HEK293 (cell line): ENCODE measurements around the gene ARID1A.

Experiments used
- FEZF1 ChIP-seq: fragments of 450-650 bp; formaldehyde crosslinking; IDR thresholded peaks from 2 replicates; pipeline ENCODE4 v1.5.1; 2016; ENCODE audit warnings: missing biosample characterization, missing genetic modification characterization
- PRDM6 ChIP-seq: fragments of 450-650 bp; formaldehyde crosslinking; IDR thresholded peaks from 2 replicates; pipeline ENCODE4 v1.5.1; 2017; ENCODE audit warnings: missing biosample characterization, missing genetic modification characterization
- SP3 ChIP-seq: fragments of 450-650 bp; formaldehyde crosslinking; IDR thresholded peaks from 2 replicates; pipeline ENCODE4 v1.5.1; 2016; ENCODE audit warnings: missing biosample characterization, missing genetic modification characterization
- ZBTB20 ChIP-seq: fragments of 450-650 bp; formaldehyde crosslinking; IDR thresholded peaks from 2 replicates; pipeline ENCODE4 v1.5.1; 2016; ENCODE audit warnings: missing biosample characterization, missing genetic modification characterization
- ZNF10 ChIP-seq: fragments of 450-650 bp; formaldehyde crosslinking; IDR thresholded peaks from 2 replicates; pipeline ENCODE4 v1.5.1; 2017; ENCODE audit warnings: missing biosample characterization, missing genetic modification characterization
- ZNF121 ChIP-seq: fragments of 450-650 bp; formaldehyde crosslinking; IDR thresholded peaks from 2 replicates; pipeline ENCODE4 v1.5.1; 2016; ENCODE audit warnings: missing biosample characterization, missing genetic modification characterization
- ZNF174 ChIP-seq: fragments of 450-650 bp; formaldehyde crosslinking; IDR thresholded peaks from 2 replicates; pipeline ENCODE4 v1.5.0; 2017; ENCODE audit warnings: missing biosample characterization, mild to moderate bottlenecking, missing genetic modification characterization
- ZNF26 ChIP-seq: fragments of 450-650 bp; formaldehyde crosslinking; IDR thresholded peaks from 2 replicates; pipeline ENCODE4 v1.5.1; 2016; ENCODE audit warnings: missing biosample characterization, missing genetic modification characterization
- ZNF366 ChIP-seq: fragments of 450-650 bp; formaldehyde crosslinking; conservative IDR thresholded peaks from 2 replicates; pipeline ENCODE4 v1.5.1; 2016; ENCODE audit warnings: missing biosample characterization, missing genetic modification characterization
- ZNF391 ChIP-seq: fragments of 450-650 bp; formaldehyde crosslinking; IDR thresholded peaks from 2 replicates; pipeline ENCODE4 v1.5.1; 2016; ENCODE audit warnings: low read depth, missing biosample characterization, missing genetic modification characterization, borderline replicate concordance
- ZNF558 ChIP-seq: fragments of 450-650 bp; formaldehyde crosslinking; IDR thresholded peaks from 2 replicates; pipeline ENCODE4 v1.5.1; 2016; ENCODE audit warnings: missing biosample characterization, missing genetic modification characterization
- ZSCAN16 ChIP-seq: fragments of 450-650 bp; formaldehyde crosslinking; IDR thresholded peaks from 2 replicates; pipeline ENCODE4 v1.5.1; 2016; ENCODE audit warnings: missing biosample characterization, missing genetic modification characterization
- ZSCAN5A ChIP-seq: fragments of 450-650 bp; formaldehyde crosslinking; IDR thresholded peaks from 2 replicates; pipeline ENCODE4 v1.5.1; 2016; ENCODE audit warnings: missing biosample characterization, missing genetic modification characterization
- ZXDB ChIP-seq: fragments of 450-650 bp; formaldehyde crosslinking; IDR thresholded peaks from 2 replicates; pipeline ENCODE4 v1.5.1; 2016; ENCODE audit warnings: missing biosample characterization, missing genetic modification characterization
- TF ChIP-seq, protein P1 (sequence below): fragments of 450-650 bp; formaldehyde crosslinking; IDR thresholded peaks from 2 replicates; pipeline ENCODE4 v1.5.1; 2016; ENCODE audit warnings: missing biosample characterization, missing genetic modification characterization
- TF ChIP-seq, protein P2 (sequence below): fragments of 450-650 bp; IDR thresholded peaks from 2 replicates; pipeline ENCODE4 v1.5.1; 2018; ENCODE audit warnings: missing biosample characterization, mild to moderate bottlenecking, missing genetic modification characterization
- TF ChIP-seq, protein P3 (sequence below): fragments of 450-650 bp; formaldehyde crosslinking; IDR thresholded peaks from 2 replicates; pipeline ENCODE4 v1.5.1; 2016; ENCODE audit warnings: missing biosample characterization, missing genetic modification characterization
- TF ChIP-seq, protein P4 (sequence below): fragments of 450-650 bp; formaldehyde crosslinking; IDR thresholded peaks from 2 replicates; pipeline ENCODE4 v1.5.1; 2016; ENCODE audit warnings: missing biosample characterization, missing genetic modification characterization, borderline replicate concordance
- TF ChIP-seq, protein P5 (sequence below): fragments of 450-650 bp; formaldehyde crosslinking; IDR thresholded peaks from 2 replicates; pipeline ENCODE4 v1.5.1; 2016; ENCODE audit warnings: missing biosample characterization, missing genetic modification characterization

The ARID1A gene

DNA sequence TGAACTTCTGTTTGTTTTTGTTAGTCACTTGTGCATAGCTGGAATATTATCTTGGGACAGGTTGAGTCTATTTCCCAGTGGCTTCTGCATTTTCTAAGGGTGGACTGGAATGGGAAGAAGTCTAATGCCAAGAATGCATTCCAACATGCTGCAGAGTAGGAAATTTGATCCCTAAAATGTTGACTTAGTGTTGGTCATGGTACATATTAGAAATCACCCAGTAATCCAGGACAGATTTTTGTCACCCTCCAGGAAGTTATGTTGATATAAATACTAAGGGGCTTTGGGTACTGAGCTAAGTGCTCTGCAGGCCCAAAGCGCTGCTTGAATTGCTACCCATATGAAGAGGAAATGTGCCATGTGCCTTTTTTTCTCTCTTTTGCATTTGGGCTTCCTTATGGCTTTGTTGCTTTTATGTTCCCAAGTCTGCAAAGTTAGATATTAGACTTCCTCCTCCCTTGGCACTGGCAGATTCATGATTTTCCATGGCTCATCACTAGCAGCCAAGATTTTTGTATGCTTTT lies 10.0 kb downstream of the ARID1A start (continued):
- TF ChIP-seq ZNF10, result peak; percentile 56; the same call in 1 of the 2 replicates
- peak; percentile 88 for TF ChIP-seq ZXDB
- peak; percentile 95 for TF ChIP-seq PRDM6
- TF ChIP-seq, protein P1, sequence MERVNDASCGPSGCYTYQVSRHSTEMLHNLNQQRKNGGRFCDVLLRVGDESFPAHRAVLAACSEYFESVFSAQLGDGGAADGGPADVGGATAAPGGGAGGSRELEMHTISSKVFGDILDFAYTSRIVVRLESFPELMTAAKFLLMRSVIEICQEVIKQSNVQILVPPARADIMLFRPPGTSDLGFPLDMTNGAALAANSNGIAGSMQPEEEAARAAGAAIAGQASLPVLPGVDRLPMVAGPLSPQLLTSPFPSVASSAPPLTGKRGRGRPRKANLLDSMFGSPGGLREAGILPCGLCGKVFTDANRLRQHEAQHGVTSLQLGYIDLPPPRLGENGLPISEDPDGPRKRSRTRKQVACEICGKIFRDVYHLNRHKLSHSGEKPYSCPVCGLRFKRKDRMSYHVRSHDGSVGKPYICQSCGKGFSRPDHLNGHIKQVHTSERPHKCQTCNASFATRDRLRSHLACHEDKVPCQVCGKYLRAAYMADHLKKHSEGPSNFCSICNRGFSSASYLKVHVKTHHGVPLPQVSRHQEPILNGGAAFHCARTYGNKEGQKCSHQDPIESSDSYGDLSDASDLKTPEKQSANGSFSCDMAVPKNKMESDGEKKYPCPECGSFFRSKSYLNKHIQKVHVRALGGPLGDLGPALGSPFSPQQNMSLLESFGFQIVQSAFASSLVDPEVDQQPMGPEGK, result peak; percentile 20
- TF ChIP-seq, protein P2, sequence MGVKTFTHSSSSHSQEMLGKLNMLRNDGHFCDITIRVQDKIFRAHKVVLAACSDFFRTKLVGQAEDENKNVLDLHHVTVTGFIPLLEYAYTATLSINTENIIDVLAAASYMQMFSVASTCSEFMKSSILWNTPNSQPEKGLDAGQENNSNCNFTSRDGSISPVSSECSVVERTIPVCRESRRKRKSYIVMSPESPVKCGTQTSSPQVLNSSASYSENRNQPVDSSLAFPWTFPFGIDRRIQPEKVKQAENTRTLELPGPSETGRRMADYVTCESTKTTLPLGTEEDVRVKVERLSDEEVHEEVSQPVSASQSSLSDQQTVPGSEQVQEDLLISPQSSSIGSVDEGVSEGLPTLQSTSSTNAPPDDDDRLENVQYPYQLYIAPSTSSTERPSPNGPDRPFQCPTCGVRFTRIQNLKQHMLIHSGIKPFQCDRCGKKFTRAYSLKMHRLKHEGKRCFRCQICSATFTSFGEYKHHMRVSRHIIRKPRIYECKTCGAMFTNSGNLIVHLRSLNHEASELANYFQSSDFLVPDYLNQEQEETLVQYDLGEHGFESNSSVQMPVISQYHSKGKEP (tag by site-specific recombination), result peak; percentile 99
- TF ChIP-seq ZNF366 (tag by site-specific recombination), result peak; percentile 82
- no peak for TF ChIP-seq ZBTB20 (tag by site-specific recombination)
- TF ChIP-seq, protein P3, sequence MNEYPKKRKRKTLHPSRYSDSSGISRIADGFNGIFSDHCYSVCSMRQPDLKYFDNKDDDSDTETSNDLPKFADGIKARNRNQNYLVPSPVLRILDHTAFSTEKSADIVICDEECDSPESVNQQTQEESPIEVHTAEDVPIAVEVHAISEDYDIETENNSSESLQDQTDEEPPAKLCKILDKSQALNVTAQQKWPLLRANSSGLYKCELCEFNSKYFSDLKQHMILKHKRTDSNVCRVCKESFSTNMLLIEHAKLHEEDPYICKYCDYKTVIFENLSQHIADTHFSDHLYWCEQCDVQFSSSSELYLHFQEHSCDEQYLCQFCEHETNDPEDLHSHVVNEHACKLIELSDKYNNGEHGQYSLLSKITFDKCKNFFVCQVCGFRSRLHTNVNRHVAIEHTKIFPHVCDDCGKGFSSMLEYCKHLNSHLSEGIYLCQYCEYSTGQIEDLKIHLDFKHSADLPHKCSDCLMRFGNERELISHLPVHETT (tag by site-specific recombination), result peak; percentile 52; the same call in 1 of the 2 replicates
- TF ChIP-seq, protein P4, sequence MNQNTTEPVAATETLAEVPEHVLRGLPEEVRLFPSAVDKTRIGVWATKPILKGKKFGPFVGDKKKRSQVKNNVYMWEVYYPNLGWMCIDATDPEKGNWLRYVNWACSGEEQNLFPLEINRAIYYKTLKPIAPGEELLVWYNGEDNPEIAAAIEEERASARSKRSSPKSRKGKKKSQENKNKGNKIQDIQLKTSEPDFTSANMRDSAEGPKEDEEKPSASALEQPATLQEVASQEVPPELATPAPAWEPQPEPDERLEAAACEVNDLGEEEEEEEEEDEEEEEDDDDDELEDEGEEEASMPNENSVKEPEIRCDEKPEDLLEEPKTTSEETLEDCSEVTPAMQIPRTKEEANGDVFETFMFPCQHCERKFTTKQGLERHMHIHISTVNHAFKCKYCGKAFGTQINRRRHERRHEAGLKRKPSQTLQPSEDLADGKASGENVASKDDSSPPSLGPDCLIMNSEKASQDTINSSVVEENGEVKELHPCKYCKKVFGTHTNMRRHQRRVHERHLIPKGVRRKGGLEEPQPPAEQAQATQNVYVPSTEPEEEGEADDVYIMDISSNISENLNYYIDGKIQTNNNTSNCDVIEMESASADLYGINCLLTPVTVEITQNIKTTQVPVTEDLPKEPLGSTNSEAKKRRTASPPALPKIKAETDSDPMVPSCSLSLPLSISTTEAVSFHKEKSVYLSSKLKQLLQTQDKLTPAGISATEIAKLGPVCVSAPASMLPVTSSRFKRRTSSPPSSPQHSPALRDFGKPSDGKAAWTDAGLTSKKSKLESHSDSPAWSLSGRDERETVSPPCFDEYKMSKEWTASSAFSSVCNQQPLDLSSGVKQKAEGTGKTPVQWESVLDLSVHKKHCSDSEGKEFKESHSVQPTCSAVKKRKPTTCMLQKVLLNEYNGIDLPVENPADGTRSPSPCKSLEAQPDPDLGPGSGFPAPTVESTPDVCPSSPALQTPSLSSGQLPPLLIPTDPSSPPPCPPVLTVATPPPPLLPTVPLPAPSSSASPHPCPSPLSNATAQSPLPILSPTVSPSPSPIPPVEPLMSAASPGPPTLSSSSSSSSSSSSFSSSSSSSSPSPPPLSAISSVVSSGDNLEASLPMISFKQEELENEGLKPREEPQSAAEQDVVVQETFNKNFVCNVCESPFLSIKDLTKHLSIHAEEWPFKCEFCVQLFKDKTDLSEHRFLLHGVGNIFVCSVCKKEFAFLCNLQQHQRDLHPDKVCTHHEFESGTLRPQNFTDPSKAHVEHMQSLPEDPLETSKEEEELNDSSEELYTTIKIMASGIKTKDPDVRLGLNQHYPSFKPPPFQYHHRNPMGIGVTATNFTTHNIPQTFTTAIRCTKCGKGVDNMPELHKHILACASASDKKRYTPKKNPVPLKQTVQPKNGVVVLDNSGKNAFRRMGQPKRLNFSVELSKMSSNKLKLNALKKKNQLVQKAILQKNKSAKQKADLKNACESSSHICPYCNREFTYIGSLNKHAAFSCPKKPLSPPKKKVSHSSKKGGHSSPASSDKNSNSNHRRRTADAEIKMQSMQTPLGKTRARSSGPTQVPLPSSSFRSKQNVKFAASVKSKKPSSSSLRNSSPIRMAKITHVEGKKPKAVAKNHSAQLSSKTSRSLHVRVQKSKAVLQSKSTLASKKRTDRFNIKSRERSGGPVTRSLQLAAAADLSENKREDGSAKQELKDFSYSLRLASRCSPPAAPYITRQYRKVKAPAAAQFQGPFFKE (tag by site-specific recombination), result no peak
- no peak for TF ChIP-seq ZNF26 (tag by site-specific recombination)
- peak; percentile 85 for TF ChIP-seq ZNF121 (tag by site-specific recombination)
- TF ChIP-seq ZNF391 (tag by site-specific recombination), result 0 out of 2 replicates have a peak, but pooled peaks have one; percentile 26
- 0 out of 2 replicates have a peak, but pooled peaks have one; percentile 29 for TF ChIP-seq ZNF558
- peak; percentile 53 for TF ChIP-seq FEZF1 (tag by site-specific recombination)
- TF ChIP-seq ZSCAN5A (tag by site-specific recombination), result no peak
- no peak for TF ChIP-seq SP3 (tag by site-specific recombination)
- TF ChIP-seq, protein P5, sequence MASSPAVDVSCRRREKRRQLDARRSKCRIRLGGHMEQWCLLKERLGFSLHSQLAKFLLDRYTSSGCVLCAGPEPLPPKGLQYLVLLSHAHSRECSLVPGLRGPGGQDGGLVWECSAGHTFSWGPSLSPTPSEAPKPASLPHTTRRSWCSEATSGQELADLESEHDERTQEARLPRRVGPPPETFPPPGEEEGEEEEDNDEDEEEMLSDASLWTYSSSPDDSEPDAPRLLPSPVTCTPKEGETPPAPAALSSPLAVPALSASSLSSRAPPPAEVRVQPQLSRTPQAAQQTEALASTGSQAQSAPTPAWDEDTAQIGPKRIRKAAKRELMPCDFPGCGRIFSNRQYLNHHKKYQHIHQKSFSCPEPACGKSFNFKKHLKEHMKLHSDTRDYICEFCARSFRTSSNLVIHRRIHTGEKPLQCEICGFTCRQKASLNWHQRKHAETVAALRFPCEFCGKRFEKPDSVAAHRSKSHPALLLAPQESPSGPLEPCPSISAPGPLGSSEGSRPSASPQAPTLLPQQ (tag by site-specific recombination), result peak; percentile 46; the same call in 1 of the 2 replicates
- peak; percentile 90 for TF ChIP-seq ZSCAN16 (tag by site-specific recombination)
- no peak for TF ChIP-seq ZNF174 (tag by site-specific recombination)
